MCF 10A (cell line): Measurements from ENCODE around the gene SRPRB. TPM values are rescaled to one million over a fixed set of nuclear protein-coding genes. Genes with fewer than 3 reads are reported as not detected.

Experiments used
- BruUV-seq: library from RNA; stranded (reverse); fragments of 400-500 nt; replicated peaks from 2 replicates; lab custom pipeline; 2021; lab: Mats Ljungman, UMichigan
- CTCF ChIA-PET: fragments of 300-600 bp; sonication (Branson Sonifier 250); formaldehyde crosslinking; extraction: SDS; loops from one replicate; lab custom pipeline; 2021; ENCODE audit warnings: antibody characterized with exemption, inconsistent platforms; lab: Yijun Ruan, JAX
- POLR2A ChIA-PET: fragments of 300-600, 350-650 bp; sonication (Branson Sonifier 250); formaldehyde crosslinking; extraction: SDS; loops from one replicate; lab custom pipeline; 2020; ENCODE audit warnings: antibody characterized with exemption, inconsistent platforms; lab: Yijun Ruan, JAX
- DNase-seq: peaks from one replicate; pipeline ENCODE4 v3.0.0-alpha.2; 2018; ENCODE audit not compliant: unreplicated experiment
- H3K27ac Mint-ChIP-seq: one replicate; pipeline ENCODE4 v1.8.0; 2022; ENCODE audit warnings: mild to moderate bottlenecking, low read depth, mixed read lengths; ENCODE audit not compliant: unreplicated experiment
- H3K27me3 Mint-ChIP-seq: one replicate; pipeline ENCODE4 v1.8.0; 2022; ENCODE audit warnings: mixed read lengths; ENCODE audit not compliant: insufficient read depth, unreplicated experiment
- H3K36me3 Mint-ChIP-seq: one replicate; pipeline ENCODE4 v1.8.0; 2022; ENCODE audit warnings: mild to moderate bottlenecking, moderate library complexity, mixed read lengths; ENCODE audit not compliant: insufficient read depth, unreplicated experiment
- H3K4me1 Mint-ChIP-seq: one replicate; pipeline ENCODE4 v1.8.0; 2022; ENCODE audit warnings: mixed read lengths; ENCODE audit not compliant: insufficient read depth, unreplicated experiment
- H3K4me3 Mint-ChIP-seq: one replicate; pipeline ENCODE4 v1.8.0; 2022; ENCODE audit warnings: mild to moderate bottlenecking, moderate library complexity, mixed read lengths; ENCODE audit not compliant: unreplicated experiment
- H3K9me3 Mint-ChIP-seq: one replicate; pipeline ENCODE4 v1.8.0; 2022; ENCODE audit warnings: mixed read lengths; ENCODE audit not compliant: unreplicated experiment
- intact Hi-C: fragments of 100-400 bp; cut with micrococcal nuclease; formaldehyde crosslinking; loops from 2 replicates; pipeline ENCODE4 v1.14.1; 2022
- total RNA-seq: library from RNA; stranded (reverse); gene quantifications from 2 replicates; pipeline ENCODE4 v1.2.3, GENCODE V29; 2022
- TF ChIP-seq, protein P1 (sequence below): fragments of 200-600 bp; IDR thresholded peaks from one replicate; pipeline ENCODE4 v1.8.0; 2022; ENCODE audit warnings: antibody characterized with exemption, mild to moderate bottlenecking; ENCODE audit not compliant: unreplicated experiment

The SRPRB gene
- total RNA-seq, 1 experiment from 2014 or later = 180 TPM

DNA sequence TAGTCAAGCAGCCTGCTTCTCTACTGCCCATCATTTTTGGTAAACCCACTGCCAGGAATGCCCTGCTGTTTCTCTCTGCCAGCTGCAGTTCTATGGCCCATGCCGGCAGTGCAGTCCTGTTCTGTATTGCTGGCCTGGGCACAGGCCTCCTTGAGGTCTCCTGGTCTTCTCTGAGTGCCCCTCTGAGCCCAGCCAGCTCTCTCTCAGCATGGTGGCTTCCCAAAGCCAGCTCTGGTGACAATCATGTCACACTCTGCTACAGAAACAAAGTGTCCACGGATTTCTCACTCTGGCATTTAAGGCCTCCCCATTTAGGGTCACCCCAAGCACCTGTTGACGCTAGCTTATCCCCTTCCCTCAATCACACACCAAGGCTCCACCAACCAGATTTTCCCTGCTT, 24.5 kb downstream of the SRPRB start:
- no peaks in the 10 kb centered on the region for H3K27me3 Mint-ChIP-seq
- DNase-seq = no peak
- H3K27ac Mint-ChIP-seq = no peak overlapping the region
- H3K36me3 Mint-ChIP-seq = no peaks in the 10 kb centered on the region
- ChIA-PET CTCF (interaction anchor here (0.6 to 0.7 kb wide), 2 partner anchors 25 to 363 kb away, joined by 3 to 5 read pairs; no protein-coding TSS in a partner anchor), POLR2A (no interaction called here)
- TF ChIP-seq, protein P1, sequence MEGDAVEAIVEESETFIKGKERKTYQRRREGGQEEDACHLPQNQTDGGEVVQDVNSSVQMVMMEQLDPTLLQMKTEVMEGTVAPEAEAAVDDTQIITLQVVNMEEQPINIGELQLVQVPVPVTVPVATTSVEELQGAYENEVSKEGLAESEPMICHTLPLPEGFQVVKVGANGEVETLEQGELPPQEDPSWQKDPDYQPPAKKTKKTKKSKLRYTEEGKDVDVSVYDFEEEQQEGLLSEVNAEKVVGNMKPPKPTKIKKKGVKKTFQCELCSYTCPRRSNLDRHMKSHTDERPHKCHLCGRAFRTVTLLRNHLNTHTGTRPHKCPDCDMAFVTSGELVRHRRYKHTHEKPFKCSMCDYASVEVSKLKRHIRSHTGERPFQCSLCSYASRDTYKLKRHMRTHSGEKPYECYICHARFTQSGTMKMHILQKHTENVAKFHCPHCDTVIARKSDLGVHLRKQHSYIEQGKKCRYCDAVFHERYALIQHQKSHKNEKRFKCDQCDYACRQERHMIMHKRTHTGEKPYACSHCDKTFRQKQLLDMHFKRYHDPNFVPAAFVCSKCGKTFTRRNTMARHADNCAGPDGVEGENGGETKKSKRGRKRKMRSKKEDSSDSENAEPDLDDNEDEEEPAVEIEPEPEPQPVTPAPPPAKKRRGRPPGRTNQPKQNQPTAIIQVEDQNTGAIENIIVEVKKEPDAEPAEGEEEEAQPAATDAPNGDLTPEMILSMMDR = no peak
- H3K4me3 Mint-ChIP-seq = no peak overlapping the region
- no peaks in the 10 kb centered on the region for H3K9me3 Mint-ChIP-seq
- intact Hi-C loops = no loop called here
- no TSS peak for BruUV-seq
- H3K4me1 Mint-ChIP-seq = no peaks in the 10 kb centered on the region

DNA sequence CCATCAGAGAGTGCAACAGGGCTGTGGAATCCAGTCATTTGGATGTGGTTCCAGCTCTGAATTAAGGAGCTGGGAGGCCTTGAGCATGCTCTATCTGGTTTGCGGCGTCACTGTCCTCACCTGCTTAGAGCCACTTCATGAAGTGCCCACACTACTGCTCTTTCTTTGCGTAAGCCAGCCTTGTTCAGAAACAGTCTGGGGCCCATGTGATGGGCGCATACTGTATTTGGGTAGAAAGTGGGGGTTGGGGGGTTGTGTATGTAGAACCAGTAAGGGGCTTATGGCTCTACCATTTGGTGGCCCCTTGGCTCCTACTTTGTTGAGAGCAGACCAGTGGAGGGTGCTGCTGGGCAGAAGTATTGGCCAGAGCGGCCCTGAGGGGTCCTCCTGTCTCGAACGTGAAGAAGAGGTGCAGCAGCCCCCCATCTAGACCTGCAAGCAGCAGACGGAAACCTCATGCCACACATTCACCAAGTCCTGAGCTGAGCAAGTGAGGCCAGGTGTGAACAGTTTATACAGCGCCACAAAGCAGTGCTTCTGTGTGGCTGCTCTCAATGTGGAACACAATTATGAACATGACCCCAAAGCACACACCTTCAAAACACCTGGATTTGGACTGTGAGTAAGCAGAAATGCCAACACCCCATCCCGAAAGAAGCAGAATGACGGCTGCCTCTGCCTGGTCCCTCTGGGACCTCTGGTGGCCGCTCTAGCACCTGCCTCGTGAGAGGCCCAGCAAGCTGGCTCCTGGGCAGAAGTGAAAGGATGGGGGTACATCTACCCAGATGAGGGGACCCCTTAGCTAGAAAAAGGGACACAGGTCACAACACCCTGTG, 26.6 kb downstream of the SRPRB start:
- no peaks in the 10 kb centered on the region for H3K36me3 Mint-ChIP-seq
- intact Hi-C loops = no loop called here
- H3K4me1 Mint-ChIP-seq = no peaks in the 10 kb centered on the region
- H3K27me3 Mint-ChIP-seq = no peaks in the 10 kb centered on the region
- H3K4me3 Mint-ChIP-seq = no peak overlapping the region
- H3K9me3 Mint-ChIP-seq = no peaks in the 10 kb centered on the region
- BruUV-seq = no TSS peak
- no peak overlapping the region for H3K27ac Mint-ChIP-seq
- TF ChIP-seq, protein P1 = no peak
- POLR2A ChIA-PET = no interaction called here
- no peak for DNase-seq
- CTCF ChIA-PET = interaction anchor here (0.8 to 1.4 kb wide), 4 partner anchors 10 to 165 kb away, joined by 3 to 7 read pairs (median 4); no protein-coding TSS in a partner anchor

DNA sequence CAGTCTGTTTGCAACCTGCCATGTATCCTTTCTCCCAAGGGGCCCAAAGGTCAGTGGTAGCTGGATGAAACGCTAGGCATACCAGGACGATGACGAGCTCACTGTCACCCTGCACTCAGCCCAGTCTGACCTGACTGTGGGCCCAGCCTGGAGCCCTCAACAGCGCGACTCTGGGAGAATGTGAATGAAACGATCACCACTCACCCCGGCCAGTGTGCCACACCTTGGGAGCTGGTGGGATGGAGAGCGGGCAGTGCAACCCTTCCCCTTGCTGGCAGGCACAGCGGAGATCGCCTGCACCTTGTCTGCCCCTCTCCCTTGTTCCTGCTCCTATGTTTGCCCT, 27.2 kb downstream of the SRPRB start:
- ChIA-PET POLR2A (no interaction called here), CTCF (interaction anchor here (0.8 to 1.3 kb wide), 4 partner anchors 11 to 166 kb away, joined by 3 to 7 read pairs (median 3); no protein-coding TSS in a partner anchor)
- no peak overlapping the region for H3K27ac Mint-ChIP-seq
- H3K27me3 Mint-ChIP-seq = no peaks in the 10 kb centered on the region
- TF ChIP-seq, protein P1 = no peak
- no peaks in the 10 kb centered on the region for H3K4me1 Mint-ChIP-seq
- intact Hi-C loops = no loop called here
- H3K9me3 Mint-ChIP-seq = no peaks in the 10 kb centered on the region
- no peak for DNase-seq
- H3K36me3 Mint-ChIP-seq = no peaks in the 10 kb centered on the region
- BruUV-seq = no TSS peak
- H3K4me3 Mint-ChIP-seq = no peak overlapping the region

DNA sequence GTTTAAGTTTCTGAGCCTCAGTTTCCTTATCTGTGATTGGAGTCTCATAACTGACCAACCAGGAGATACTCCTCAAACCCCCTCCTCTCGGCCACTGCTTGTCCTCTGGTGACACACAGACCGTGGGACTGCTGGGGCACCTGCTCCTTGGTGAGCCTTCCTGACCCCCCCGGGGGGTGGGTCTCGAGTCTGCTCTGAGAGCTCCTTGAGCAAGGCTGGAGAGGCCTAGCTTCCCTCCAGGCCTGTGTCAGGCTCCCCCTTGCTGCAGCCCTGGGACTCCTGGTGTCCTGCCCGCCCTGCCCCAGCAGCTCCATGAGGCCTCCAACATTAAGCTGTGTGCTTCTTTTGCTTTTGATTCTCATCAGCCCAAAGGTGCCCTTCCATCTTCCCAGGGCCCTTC, 27.7 kb downstream of the SRPRB start:
- TF ChIP-seq, protein P1 = no peak
- intact Hi-C loops = no loop called here
- no peak for DNase-seq
- CTCF ChIA-PET = interaction anchor here (0.8 to 1.3 kb wide), 3 partner anchors 15 to 166 kb away, joined by 3 to 7 read pairs (median 3); no protein-coding TSS in a partner anchor
- no peak overlapping the region for H3K27ac Mint-ChIP-seq
- no peaks in the 10 kb centered on the region for H3K27me3 Mint-ChIP-seq
- no peaks in the 10 kb centered on the region for H3K36me3 Mint-ChIP-seq
- H3K9me3 Mint-ChIP-seq = no peaks in the 10 kb centered on the region
- no TSS peak for BruUV-seq
- no peak overlapping the region for H3K4me3 Mint-ChIP-seq
- H3K4me1 Mint-ChIP-seq = no peaks in the 10 kb centered on the region
- POLR2A ChIA-PET = no interaction called here
